HG02973 (cell line): ENCODE results near the gene RETREG1.
A peak's percentile ranks its signal among the peaks of the same experiment; 100 is the strongest.
"Not testable (repeated sequence)": the region's sequence is repeated elsewhere in the genome, so short reads cannot be mapped to it uniquely, and the experiment has no call there.

ENCODE experiments used
- ATAC-seq: cut with Tn5 transposase; IDR thresholded peaks from one replicate; pipeline ENCODE4 v1.9.1; 2021; ENCODE audit warnings: moderate library complexity; ENCODE audit not compliant: unreplicated experiment

Gene RETREG1

DNA sequence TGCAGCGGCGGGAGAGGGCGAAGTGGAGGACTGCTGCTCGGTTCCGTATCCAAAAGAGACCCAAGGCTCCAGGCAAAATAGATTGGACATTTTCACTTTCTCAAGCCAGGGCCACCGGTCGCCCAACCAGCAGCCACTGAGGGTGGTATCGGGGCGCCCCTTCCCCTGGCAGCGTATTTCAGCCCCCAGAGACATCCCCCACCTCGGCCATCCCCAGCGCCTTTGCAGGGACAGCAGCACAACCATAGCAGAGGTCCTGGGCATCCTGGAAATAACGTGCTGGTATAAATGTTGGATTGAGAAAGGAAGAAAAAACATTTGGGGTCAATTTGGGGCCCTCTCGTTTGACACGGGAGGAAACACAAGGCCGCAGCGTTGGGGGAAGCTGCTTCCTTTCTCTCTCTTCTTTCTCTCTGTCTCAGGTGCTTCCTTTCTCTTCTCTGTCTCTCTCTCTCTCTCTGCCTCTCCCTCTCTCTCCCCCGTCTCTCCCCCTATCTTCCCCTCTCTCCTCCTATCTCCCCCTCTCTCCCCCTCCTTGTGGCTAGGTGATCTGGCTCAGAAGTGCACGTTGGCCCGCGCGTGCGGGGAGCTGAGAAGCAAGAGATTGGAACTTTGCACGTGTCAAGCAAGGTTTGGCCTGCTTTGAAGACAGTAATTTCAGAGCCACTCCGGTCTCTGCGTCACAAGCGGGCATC is 624 bp upstream of the RETREG1 start:
- no peak for ATAC-seq

DNA sequence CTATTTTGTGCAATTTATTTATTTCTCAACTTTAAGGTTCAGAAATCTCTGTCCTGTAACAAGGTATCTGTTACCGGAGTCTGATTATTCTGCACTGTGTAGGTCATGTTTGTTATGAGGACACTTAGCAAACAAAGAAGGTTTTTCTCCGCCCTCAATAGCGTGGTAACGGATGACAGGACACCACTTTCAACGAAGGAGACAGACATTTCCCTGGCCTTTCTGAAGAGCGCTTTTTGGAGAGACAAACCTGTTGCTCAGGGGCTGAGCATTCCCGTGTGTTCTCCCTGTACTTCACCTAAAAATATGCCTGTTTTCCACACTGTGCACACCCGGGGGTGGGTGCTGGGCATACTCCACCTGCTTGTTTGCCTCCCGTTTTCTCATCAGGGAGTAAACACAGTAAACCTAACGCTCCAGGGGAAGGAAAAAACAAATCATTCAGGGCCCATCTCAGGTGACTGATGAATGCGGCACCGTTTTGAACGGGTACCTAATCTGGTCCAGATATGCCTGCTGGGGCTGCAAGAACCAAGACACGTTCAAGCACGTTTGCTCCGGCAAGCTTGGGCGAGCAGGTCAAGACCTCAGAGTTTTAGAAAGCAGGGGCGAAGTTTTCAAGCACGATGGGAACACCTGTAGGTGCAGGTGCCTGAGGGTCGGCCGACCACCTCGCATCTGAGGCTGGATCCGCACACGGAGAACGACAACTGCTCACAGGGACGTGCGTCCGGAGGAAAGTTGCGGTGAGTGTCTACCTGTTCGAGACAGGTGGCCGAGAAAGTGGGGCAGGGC is 859 bp downstream of the RETREG1 start:
- peak; percentile 3 for ATAC-seq

DNA sequence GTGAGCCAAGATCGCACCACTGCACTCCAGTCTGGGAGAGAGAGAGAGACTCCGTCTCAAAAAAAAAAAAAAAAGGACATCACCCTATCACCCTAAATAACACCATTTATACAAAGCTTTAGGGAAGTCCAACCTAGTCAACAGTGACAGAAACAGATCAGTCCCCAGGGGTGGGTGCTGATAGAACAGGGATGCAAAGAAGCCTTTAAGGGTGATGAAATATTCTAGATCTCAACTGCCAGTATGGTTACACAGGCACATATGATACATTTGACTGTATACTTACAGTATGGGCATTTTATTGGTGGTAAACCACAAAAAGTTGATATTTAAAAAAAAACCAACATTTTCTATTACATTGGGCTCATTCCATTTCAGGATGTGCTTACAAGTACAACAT is 4.8 kb downstream of the RETREG1 start:
- no peak for ATAC-seq

DNA sequence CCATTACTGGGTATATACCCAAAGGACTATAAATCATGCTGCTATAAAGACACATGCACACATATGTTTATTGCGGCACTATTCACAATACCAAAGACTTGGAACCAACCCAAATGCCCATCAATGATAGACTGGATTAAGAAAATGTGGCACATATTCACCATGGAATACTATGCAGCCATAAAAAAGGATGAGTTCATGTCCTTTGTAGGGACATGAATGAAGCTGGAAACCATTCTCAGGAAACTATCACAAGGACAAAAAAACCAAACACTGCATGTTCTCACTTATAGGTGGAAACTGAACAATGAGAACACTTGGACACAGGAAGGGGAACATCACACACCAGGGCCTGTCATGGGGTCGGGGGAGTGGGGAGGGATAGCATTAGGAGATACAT is 5.9 kb downstream of the RETREG1 start:
- ATAC-seq, result not testable (repeated sequence)

DNA sequence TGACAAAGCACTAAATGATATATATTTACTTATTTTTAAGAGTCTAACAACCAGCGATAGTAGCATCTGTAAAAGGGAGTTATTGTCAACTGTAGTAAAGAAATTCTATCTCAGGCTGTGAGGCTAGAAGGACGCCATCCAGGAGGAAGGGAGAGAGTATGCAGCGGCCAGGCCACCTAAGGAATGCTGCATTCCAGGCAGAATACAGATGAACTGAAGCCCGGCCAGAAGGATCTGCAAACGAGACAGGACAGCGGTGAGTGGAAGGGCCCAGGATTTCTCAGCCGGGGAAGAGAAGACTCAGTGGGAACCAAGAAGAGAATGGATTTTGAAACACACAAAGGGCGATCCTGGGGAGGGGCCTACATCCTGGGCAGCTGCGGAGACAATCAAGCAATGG is 7.4 kb downstream of the RETREG1 start:
- ATAC-seq, result no peak

DNA sequence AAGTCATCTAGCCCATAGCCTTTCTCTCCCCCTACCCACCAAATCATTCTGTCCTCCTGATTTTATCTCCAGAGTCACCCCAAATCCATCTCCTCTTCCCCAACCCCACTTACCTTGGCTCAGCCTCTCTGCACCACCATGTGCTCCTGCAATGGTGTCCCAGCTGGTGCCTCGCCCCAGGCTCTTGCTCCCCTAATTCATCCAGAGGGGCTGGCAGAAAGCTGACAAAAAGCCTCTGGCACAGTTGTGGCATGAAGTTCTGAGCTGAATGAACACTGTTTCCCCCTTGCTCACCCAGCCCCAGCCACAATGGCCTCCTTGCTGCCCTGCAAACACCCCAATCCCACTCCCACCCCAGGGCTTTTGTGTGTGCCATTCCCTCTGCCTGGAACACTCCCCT is 10.2 kb downstream of the RETREG1 start:
- ATAC-seq, result no peak

DNA sequence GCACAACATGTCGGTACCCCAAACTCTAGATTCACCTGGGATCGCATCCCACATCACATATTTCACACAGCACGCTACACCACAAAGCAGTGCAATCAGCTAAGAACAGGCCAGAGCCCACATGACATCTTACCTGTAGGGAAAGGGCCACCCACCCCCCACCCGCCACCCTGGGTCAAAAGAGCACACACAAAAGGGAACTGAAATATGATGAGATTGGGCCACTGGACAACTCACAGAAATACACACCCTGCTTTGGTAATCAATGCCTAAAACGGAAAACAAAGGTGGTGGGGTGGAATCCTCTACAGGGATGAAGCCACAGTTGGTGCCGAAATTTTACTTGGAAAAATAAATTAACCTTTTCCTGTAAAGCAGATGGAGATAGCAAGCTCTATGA is 13.1 kb downstream of the RETREG1 start:
- no peak for ATAC-seq

DNA sequence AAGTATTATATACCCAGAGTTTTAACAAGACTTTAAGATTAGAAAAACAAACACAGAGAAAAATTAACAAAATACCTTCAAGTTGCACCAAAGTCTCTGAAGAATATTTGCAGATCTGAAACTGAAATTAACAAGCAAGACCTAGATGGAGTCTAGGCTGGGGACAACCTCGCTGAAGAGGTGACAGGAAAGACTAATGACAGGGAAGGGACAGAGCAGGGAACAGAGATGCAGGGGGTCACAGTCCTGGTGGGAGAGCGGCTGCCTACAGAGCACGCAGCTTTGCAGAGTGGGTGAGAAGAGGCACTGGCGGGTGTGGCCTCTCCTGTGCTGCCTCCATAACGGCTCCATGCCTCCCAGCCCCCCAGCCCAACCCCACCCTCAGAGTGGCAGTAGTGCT is 13.5 kb downstream of the RETREG1 start:
- ATAC-seq, result no peak

DNA sequence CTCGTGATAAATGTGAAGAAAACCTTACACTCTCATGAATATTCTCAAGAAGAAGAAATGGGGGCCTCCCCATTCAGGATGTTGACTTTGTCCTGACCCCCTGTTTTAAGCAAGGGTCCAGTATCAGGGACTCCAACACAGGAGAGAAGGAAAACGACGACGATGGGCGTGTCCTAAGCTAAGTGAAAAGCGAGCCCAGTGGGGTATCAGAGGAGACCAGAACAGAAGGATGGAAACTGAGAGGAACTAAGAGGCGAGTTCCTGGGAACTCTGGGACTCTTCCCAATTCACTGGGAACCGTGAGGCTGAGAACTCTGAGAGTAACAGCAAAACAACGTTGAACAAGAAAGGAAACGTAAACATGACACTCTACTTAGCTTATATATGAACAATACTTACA is 14.6 kb downstream of the RETREG1 start:
- ATAC-seq, result no peak

DNA sequence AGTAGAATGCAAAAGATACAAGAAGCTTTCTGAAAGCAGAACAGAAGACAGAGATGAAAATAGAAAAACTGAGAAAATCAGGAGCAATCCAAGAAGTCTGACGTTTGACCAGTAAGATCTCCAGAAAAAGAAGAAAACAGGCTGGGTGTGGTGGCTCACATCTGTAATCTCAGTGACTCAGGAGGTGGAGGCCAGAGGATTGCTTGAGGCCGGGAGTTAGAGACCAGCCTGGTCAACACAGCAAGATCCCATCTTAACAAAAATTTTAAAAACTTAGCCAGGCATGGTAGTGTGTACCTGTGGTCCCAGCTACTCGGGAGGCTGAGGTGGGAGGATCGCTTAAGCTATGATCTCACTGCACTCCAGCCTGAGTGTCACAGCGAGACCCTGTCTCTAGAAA is 15.9 kb downstream of the RETREG1 start:
- ATAC-seq, result no peak

DNA sequence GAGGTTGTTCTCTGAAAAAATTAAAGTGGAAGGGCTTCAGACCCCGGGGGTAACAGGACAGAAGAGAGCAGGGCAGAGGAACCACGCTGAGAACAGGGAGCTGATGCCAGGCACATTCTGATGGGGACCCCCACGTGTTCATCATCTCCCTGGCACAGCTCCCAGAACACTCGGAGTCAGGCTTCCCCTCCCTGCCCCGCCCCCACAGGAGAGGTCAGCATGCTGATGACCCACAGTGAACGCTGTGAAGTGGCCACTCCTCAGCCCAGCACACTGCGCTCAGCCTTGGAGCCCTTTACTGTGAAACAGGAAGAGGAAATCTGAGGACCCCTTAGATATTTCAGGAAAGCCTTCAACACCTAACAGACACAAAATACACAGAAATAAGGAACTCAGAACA is 16.4 kb downstream of the RETREG1 start:
- ATAC-seq, result no peak

DNA sequence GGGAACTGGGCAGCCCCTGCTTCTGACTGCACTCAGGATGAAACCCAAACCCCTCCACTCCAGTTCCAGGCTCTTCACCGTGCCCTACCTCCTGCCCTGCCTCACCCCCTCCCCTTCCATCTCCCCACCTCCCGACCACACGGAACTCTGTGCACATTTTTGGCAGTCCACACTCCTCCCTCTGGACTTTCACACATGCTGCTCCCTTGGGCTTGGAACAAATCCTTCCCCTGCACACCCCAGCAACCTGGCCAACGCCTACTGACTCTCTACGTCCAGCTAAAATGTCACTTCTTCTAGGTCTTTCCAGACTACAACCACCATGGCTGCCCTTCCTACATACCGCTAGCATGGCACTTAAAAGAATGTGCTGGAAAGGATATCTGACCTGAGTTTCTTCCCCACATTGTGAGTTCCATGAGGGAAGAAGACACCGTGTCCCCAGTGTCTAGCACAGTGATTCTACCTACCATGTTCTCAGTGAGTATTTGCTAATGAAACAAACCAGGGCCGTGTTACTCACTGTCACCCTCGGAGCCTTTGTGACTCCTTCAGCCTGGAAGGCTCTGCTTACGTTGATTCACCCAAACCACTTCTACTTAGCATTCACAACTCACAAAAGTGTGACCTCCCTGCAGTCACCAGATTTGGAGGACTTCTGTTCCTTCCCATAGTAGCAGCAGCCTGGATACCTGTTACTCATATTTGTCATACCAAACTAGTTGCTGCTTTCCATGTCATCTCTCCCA is 18.7 kb downstream of the RETREG1 start:
- no peak for ATAC-seq

DNA sequence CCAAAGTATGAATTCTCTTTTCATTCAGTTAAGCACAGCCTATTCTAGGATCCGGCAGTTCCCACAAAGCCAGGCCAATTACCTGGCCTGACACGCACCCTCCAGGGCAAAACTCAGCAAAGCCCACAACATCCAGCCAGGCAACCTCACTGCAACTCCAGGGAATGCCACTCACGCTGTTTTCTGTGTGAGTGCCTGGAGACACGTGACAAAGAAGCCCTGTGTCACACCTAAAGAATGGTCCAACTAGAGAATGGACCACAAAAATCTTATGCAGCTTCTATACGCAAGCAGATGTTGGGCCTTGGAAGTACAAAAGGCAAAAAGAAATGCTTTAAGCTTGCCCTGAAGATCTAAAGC is 20.2 kb downstream of the RETREG1 start:
- no peak for ATAC-seq

DNA sequence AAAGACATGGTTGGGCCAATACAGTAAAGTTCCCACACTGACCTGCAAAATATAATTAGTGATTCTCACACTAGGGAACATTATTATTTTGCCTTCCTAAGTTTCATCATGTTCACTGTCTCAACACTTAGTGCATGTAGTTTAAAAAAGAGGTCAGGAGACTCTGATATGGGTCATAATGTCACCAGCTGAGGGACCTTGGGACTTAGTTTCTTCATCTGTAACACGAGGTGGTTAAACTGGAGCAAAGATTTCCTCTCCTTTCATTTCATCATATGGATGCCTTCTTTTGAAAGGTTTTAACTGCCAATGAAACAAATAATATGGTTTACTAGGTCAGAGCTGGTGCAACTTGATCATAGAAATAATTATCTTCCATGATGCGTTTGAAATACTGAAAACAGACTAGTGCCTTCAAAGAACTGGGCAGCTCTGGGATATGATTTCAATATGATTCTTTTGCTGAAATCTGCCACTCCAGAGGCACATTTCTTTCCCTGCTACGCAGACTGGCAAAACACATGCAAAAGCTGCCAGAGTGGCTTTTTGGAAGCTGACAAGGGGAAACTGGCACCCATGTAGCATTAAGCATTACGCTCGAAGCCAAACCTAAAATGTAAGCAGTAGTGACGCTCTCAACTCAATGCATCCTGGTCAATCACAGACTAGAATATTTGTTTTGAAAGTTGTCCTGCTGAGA is 20.8 kb downstream of the RETREG1 start:
- no peak for ATAC-seq

DNA sequence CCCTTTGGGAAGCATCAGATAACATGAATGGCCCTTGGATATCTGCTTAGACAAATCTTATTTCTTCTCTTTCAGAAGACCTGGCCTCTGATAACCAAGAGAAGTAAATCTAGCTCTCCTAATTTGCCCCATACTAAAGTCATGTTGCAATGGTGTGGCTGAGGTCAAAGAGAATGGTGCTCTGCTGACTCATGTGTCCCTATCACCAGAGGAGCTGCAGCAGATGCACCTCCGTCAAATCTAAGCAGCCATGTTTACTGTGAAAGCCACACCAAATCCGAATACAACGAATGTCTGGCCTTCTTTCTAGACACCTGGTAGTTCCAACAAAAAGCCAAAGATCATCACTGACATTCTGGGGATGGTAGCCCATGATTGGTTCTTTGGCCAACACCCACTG is 23.2 kb downstream of the RETREG1 start:
- ATAC-seq, result no peak

DNA sequence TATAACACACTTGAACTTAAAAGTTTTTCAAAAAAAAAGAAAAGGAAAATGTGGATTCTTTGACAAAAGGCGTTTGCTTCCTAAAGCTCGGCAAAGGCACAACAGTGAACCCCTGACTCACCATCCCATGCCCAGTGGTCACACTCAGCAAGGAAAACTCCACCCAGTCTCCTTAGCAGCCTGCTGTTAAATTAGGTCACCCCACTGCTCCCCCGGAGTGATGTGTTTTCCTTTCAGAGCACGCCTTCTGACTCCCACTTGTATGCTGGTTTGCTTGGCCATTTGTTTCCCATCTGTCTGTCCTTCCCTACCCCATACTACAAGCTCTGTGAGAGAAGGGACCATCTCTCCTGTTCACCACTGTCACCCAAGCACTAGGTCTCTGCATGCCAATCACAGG is 23.8 kb downstream of the RETREG1 start:
- no peak for ATAC-seq

DNA sequence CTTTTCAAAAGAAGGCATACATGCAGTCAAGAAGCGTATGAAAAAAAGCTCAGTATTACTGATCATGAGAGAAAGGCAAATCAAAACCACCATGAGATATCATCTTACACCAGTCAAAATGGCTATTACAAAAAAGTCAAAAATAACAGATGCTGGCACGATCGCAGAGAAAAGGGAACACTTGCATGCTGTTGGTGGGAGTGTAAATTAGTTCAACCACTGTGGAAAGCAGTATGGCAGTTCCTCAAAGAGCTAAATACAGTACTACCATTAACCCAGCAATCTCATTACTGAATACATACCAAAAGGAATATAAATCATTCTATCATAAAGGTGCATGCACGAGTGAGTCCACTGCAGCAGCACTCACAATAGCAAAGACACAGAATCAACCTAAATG is 24.5 kb downstream of the RETREG1 start:
- ATAC-seq, result no peak

DNA sequence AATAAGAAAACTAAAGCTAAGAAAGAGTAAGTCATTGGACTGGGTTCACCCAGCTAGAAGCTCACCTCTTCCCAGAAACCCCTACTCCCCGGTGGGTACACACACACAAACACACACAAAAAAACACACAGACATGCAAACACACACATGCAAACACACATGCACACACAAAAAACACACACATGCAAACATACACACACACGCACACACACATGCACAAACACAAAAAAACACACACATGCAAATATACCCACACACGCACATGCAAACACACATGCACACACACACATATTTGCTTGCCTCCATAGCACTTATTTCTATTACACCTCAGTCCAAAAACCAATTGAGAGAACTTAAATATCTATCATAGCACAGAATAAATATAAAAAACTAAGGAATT is 26.1 kb downstream of the RETREG1 start:
- no peak for ATAC-seq

DNA sequence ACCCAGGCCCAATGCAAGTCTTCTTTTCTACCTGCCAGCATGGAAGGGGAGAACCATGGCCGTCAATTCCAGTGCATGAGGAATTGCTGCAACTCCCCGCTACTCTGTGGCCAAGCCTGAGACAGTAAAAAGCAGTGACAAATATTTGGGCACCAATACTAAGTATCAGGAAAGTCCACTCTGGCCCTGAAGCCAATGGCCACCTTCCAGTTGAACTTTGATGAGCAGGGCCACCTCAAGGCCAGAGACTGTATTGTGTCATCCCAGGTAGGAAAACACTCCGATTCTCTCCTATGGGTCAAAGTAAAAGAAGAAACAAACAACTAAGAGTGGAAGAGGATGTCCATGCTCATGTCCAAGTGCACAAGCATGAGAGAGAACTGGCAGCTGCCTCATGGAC is 27.1 kb downstream of the RETREG1 start:
- ATAC-seq, result no peak

DNA sequence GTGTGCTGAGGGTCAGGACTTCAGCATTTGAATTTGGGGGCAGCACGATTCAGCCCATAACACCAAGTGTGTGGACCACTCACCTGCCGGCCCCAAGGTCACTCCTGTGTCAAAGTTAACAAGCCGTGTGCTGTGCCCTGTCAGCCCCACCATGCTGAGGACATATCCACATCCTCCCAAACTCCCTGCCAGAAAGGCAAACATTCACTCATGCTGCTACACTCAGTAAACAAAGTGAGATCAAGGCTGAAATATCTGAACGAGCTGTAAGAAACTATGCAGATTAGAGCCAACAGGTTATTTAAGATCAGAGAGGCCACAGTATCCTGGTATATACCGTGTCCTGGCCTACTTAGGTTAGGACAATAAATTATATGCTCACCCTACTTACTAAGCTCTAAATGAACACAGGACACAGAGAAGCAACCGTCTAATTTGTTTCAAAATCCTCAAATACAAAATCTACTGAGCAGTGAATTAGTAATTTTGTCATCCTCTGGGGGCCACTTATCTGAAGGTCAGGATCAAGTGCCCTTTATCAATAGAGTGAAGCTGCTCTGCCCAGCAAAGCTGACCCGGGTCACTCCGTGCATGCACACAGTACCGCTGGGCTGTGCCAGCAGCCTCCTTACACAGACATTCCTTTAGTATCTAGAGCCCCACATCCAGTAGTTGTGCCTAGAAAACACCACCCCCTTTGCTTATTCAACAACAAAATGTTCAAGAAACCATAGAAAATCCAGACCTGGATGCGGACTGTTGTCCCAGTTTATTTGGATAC is 28.2 kb downstream of the RETREG1 start:
- no peak for ATAC-seq

DNA sequence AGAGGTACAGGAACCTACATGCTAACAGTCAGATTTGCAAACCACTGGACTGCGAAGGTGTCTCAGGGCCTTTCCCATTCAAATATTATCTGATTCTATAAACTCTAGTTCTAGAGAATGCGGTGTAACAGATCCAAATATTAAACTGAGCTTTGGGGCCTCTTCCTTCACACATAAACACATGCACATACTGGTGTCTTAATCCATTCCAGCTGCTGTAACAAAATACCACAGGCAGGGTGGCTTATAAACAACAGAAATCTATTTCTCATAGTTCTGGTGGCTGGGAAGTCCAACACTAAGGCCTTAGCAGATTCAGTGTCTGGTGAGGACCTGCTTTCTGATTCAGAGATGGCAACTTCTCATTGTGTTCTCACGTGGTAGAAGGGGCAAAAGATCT is 30.2 kb downstream of the RETREG1 start:
- ATAC-seq, result no peak
